Activated T-helper 2 cell treated with anti-CD3 and anti-CD28 coated beads, Interferon-gamma antibody, Interleukin-2, Interleukin-4, amounts not matched to agents 10 μg/mL and 5 μg/mL and 100 μg/mL, durations not matched to agents 14 hours and 24 hours and 36 hours (primary cell): ENCODE data around the gene CCT8. TPM values are rescaled to one million over a fixed set of nuclear protein-coding genes. Genes with fewer than 3 reads are reported as not detected.

ENCODE experiments used
- DNase-seq: peaks from one replicate; pipeline ENCODE4 v3.0.0; 2021; ENCODE audit warnings: low spot score
- H3K27ac Mint-ChIP-seq: one replicate; pipeline ENCODE4 v1.8.0; 2021; ENCODE audit warnings: mixed read lengths
- H3K27me3 Mint-ChIP-seq: one replicate; pipeline ENCODE4 v1.8.0; 2021; ENCODE audit warnings: low read depth, mixed read lengths
- H3K36me3 Mint-ChIP-seq: one replicate; pipeline ENCODE4 v1.8.0; 2021; ENCODE audit warnings: low read depth, mixed read lengths
- H3K4me1 Mint-ChIP-seq: one replicate; pipeline ENCODE4 v1.8.0; 2021; ENCODE audit warnings: low read depth, mixed read lengths
- H3K4me3 Mint-ChIP-seq: one replicate; pipeline ENCODE4 v1.8.0; 2021; ENCODE audit warnings: low read depth, mild to moderate bottlenecking, moderate library complexity, mixed read lengths
- H3K9me3 Mint-ChIP-seq: one replicate; pipeline ENCODE4 v1.8.0; 2021; ENCODE audit warnings: mixed read lengths
- intact Hi-C: fragments of 100-400 bp; cut with micrococcal nuclease; formaldehyde crosslinking; loops from one replicate; pipeline ENCODE4 v1.15.1; 2023
- total RNA-seq: library from RNA; stranded (reverse); gene quantifications from 2 replicates; pipeline ENCODE4 v1.2.3, GENCODE V29; 2022

CCT8 gene, protein sequence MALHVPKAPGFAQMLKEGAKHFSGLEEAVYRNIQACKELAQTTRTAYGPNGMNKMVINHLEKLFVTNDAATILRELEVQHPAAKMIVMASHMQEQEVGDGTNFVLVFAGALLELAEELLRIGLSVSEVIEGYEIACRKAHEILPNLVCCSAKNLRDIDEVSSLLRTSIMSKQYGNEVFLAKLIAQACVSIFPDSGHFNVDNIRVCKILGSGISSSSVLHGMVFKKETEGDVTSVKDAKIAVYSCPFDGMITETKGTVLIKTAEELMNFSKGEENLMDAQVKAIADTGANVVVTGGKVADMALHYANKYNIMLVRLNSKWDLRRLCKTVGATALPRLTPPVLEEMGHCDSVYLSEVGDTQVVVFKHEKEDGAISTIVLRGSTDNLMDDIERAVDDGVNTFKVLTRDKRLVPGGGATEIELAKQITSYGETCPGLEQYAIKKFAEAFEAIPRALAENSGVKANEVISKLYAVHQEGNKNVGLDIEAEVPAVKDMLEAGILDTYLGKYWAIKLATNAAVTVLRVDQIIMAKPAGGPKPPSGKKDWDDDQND
- total RNA-seq: 366 and 387 TPM in 2 replicates

DNA sequence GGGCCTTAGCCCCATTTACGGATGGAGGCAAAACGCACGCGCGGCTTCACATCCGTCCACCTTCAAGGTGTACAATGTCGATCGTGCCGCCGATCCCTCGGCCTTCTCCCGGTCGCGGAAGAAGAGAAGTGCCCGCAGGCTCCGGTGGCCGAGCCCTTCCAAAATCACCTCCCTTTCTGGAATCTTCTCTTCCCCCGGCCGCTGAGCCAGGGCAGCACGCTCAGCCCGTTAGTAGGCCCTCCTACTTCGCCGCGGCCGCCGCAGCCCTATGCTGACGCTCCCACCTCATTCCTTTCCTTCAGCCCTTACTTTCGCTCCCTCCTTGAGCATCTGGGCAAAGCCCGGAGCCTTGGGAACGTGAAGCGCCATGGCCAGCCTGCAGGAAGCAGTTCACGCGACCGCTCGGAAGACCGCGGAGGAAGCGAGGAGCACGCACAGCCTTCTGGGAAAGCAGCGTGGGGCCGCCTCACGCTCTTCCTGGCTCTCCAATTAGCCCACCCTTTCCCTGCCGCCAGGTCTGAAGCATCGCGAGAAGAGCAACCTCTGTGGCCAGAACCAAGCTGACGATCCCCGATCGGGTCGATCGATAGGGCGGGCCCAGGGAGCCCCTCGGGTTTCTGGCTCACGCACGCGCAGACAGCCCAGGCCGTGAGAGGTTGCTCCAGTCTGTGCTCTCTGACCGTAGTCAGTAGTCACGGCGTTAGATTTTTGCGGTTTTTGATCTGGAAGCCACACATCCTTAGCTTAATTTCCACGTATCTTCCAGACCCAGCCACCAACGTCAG is at the start of gene CCT8:
TSS of gene CCT8 (minus strand) at position 427 of the 785 bp plus-strand sequence. CDS start at position 369, 58 bp downstream.
- Mint-ChIP-seq H3K27ac (peak within 1 kb of the TSS; percentile 98), H3K4me3 (peak within 1 kb of the TSS; percentile 99), H3K27me3 (no peaks in the 10 kb centered on the region), H3K36me3 (peaks cover 40% of the 10 kb centered on the region), H3K9me3 (no peaks in the 10 kb centered on the region), H3K4me1 (peaks cover 43% of the 10 kb centered on the region)
- intact Hi-C loops: loop anchor here (1.0 to 5.0 kb wide), 7 partner anchors 19 to 1644 kb away; partner anchors contain the start of genes KRTAP21-3, LTN1 and USP16
- DNase-seq: peak; percentile 99

DNA sequence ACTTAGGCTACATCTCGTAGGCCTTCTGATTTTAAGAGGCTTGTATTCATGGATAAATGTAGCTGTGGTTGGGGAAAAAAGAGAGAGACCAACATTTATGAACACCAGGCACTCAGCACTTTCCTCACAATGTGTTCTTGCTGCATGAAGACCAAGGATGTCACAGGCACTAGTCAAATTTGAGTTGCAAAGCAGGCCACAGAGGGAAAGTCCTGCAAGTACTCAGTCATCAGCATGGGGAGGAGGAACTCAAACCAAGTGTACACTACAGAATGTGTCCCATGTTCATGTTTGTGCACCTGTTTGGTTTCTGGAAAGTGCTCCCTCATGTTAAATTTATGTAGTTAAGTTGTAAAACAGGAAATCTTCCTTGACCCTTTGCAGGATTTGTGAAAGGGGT is 48.3 kb upstream of the CCT8 start:
- no peak overlapping the region for H3K27ac Mint-ChIP-seq
- peaks cover 1% of the 10 kb centered on the region for H3K27me3 Mint-ChIP-seq
- H3K9me3 Mint-ChIP-seq: no peaks in the 10 kb centered on the region
- no peaks in the 10 kb centered on the region for H3K36me3 Mint-ChIP-seq
- DNase-seq: no peak
- H3K4me1 Mint-ChIP-seq: peaks cover 4% of the 10 kb centered on the region
- intact Hi-C loops: no loop called here
- H3K4me3 Mint-ChIP-seq: no peak overlapping the region

DNA sequence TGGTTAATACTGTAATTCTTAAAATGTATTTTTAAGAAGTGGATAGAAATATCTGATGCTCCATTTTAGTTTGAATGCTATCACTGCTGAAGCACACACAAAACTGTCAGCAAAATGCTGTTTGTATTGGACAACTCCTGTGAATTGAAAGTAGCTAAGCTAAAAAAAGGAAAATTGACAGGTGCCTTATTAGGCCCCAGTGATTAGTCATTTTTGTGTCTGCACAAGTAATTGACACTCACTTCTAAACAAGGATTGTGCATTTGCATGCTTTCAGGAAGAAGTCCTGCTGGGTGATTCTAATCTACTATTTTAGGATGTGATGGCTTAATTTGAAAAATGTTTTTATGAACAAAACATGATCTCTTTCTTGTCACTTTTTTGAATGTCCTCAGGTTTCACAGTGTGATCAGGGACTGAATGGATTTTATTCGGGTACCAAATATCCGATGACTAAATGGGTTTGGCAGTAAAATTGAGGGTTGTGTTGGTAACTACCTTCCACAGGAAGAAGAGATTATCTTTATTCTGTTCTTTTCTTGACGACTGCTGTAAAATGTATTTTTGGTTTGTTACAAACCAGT is 44.0 kb upstream of the CCT8 start:
- intact Hi-C loops: no loop called here
- Mint-ChIP-seq H3K27ac (no peak overlapping the region), H3K27me3 (no peaks in the 10 kb centered on the region), H3K36me3 (no peaks in the 10 kb centered on the region), H3K4me1 (no peaks in the 10 kb centered on the region), H3K4me3 (no peak overlapping the region), H3K9me3 (no peaks in the 10 kb centered on the region)
- no peak for DNase-seq

DNA sequence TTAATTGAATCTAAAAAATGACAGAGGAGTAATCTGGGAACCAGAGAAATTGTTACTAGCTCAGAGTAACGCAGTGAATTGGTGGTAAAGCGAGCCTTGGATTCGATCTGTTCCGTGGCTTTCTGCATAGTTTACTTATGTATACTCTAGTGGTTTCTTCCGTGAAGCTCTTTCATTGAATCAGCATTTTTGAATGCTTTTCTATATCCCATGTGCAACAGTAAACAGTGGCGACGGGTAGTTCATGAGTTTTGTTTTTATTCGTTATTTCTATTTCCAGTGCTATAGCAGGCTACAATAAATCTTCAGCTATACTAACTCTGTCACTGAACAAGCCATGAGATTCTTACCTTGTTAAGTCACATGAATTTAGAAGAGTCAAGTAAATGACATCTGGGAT is 42.5 kb upstream of the CCT8 start:
- Mint-ChIP-seq H3K4me3 (no peak overlapping the region), H3K36me3 (no peaks in the 10 kb centered on the region), H3K9me3 (no peaks in the 10 kb centered on the region), H3K27ac (no peak overlapping the region), H3K4me1 (no peaks in the 10 kb centered on the region), H3K27me3 (no peaks in the 10 kb centered on the region)
- intact Hi-C loops: no loop called here
- DNase-seq: no peak

DNA sequence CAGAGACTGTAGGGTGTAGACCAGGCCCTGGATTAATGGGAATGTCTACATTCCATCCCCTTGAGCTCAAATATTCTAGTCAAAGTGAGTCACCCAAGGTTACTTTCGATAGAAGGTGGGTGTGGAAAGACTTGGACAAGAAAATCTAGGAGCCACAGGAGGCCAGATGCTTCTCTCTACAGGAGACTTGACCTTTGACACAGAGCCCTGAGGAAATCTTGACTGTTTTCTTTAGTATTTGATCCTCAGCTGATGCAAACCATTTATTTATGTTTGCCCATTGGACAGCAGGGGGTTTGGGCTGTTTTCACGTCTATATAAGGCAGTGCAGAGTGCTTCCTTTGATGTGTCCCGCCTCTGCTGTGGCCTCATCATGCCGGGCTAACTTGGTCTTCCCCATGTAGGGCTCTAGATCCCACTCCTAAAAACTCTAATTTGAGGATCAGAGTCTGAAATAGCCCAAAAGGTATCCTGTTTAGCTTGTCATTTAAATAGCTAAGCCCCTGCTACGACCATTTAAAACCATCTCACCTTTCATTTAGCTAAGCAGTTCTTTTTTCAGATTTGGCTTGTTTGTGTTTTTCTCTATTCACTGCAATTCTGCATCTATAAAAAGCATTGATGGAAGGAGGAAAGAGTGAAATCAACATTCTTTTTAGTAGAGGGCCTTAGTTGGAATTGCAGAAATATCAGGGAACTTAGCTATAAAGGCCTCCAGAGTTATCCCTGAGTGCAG is 41.5 kb upstream of the CCT8 start:
- no peaks in the 10 kb centered on the region for H3K4me1 Mint-ChIP-seq
- H3K4me3 Mint-ChIP-seq: no peak overlapping the region
- intact Hi-C loops: no loop called here
- no peak overlapping the region for H3K27ac Mint-ChIP-seq
- DNase-seq: no peak
- H3K36me3 Mint-ChIP-seq: no peaks in the 10 kb centered on the region
- no peaks in the 10 kb centered on the region for H3K27me3 Mint-ChIP-seq
- H3K9me3 Mint-ChIP-seq: no peaks in the 10 kb centered on the region

DNA sequence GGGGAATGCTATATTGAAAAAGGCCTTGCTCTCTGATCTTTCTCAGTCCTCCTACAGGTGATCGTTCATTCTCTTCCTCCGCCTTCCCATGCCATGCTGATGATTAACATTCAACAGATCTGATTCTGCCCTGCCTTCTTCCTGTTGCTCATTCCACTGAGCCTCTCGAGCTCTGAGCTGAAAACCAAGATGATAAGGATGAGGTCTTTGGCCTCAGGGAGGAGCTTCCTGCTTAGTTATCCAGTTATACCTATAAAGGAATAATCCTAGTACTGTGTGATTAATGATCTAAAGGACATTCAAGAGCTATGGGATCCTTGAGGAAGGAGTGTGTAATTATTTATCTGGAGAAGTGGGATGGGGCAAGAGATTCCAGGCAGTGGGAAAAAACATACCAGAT is 31.8 kb upstream of the CCT8 start:
- no peak for DNase-seq
- peaks cover 10% of the 10 kb centered on the region for H3K4me1 Mint-ChIP-seq
- H3K4me3 Mint-ChIP-seq: no peak overlapping the region
- intact Hi-C loops: no loop called here
- H3K27me3 Mint-ChIP-seq: peaks cover 3% of the 10 kb centered on the region
- H3K36me3 Mint-ChIP-seq: peaks cover 8% of the 10 kb centered on the region
- no peak overlapping the region for H3K27ac Mint-ChIP-seq
- no peaks in the 10 kb centered on the region for H3K9me3 Mint-ChIP-seq

DNA sequence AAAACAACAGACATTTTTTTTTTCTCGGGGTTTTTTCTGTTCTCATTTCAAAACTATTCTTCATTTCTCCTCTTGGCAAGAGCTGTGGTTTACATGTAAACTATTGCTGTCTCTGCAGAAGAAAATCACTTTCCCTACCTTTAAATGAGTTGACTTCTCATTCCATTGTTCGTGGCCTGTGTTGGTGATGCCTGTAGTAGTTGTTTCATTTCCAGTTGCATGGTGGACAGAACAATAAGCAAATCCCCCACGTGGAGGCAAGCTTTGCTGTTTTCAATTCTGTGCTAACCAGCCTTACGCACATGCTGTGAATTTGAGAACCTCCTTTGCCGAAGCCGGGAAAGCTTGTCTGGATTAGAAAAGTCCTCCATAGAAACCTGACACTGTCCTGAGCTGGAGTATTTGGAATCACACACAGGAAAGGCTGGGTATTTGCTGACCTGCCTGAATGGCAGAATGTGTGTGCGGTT is 30.8 kb upstream of the CCT8 start:
- Mint-ChIP-seq H3K4me1 (peaks cover 12% of the 10 kb centered on the region), H3K4me3 (no peak overlapping the region), H3K27ac (no peak overlapping the region), H3K9me3 (no peaks in the 10 kb centered on the region), H3K36me3 (peaks cover 8% of the 10 kb centered on the region), H3K27me3 (peaks cover 5% of the 10 kb centered on the region)
- DNase-seq: no peak
- intact Hi-C loops: no loop called here

DNA sequence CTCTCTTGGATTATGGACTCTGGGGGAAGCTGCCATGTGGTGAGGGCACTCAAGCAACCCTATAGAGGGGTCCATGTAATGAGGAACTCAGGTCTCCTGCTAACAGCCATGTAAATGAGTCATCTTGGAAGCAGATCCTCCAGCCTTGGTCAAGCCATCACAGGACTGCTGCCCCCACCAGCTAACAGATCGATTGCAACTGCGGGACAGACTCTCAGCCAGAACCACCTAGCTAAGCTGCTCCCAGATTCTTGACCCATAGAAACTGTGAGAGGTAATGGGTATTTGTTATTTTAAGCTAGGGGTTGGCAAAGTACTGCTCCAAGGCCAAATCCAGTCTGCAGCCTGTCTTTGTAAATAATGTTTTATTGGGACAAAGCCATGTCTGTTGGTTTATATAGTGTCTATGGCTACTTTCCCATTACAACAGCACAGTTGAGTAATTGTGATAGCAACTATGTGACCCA is 29.4 kb upstream of the CCT8 start:
- DNase-seq: no peak
- H3K9me3 Mint-ChIP-seq: no peaks in the 10 kb centered on the region
- intact Hi-C loops: no loop called here
- H3K27ac Mint-ChIP-seq: no peak overlapping the region
- peaks cover 12% of the 10 kb centered on the region for H3K4me1 Mint-ChIP-seq
- H3K36me3 Mint-ChIP-seq: peaks cover 8% of the 10 kb centered on the region
- peaks cover 11% of the 10 kb centered on the region for H3K27me3 Mint-ChIP-seq
- H3K4me3 Mint-ChIP-seq: no peak overlapping the region

DNA sequence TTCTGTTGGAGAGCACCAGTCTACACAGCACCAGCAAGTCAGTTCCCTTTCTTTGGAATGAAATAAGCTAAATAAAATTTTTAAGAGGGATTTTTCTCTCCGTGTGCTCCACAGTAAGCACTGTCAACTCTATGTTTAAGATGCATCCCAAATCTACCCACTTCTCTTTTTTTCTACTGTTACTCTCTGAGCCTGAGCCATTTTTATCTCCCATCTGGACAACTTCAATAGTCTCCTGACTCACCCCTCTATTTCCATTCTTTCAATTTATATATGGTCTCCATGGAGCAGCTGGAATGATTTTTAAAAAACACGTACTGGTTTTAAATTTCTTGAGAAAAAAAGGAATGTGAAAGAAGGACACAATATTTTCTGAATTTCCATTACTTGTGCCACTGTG is 24.7 kb upstream of the CCT8 start:
- no peaks in the 10 kb centered on the region for H3K9me3 Mint-ChIP-seq
- H3K27me3 Mint-ChIP-seq: peaks cover 23% of the 10 kb centered on the region
- no peak overlapping the region for H3K4me3 Mint-ChIP-seq
- H3K27ac Mint-ChIP-seq: no peak overlapping the region
- intact Hi-C loops: loop anchor here (10.0 kb wide), 1 partner anchor 557 kb away; no protein-coding TSS in a partner anchor
- H3K36me3 Mint-ChIP-seq: peaks cover 6% of the 10 kb centered on the region
- no peak for DNase-seq
- peaks cover 9% of the 10 kb centered on the region for H3K4me1 Mint-ChIP-seq

DNA sequence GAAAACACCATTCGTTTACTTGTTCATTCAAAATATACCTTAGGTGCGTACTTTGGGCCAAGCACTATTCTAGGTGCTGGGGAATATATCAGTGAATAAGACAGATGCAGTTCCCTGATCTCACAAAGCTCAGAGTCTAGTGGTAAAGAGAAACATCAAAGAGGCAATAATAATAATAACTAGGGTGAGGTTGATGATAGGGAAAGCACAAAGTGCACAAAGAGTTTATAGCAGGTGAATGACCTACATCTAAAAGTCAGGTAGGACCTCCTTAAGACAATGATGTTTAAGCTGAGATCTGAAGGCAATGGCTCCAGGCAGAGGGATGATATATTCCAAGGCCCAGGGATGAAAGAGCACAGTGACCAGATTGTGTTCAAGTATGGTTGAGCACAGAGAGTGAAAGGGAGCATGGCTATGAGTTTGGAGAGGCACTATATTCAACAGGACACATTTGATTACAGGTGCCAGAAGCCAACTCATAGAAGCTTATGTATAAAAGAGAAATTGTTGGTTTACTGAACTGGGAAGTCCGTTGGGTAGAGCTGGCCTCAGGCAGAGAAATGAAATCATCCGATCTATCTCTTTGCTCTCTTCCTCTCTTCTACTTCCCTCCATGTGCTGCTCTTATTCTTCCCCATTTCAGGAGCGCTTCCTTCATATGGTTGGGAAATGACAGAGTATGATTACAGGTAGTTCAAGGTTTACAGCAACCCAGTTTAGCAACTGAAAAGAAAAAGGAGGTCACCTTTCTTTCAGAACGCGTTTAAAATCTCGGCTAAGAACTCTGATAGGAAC is 23.0 kb upstream of the CCT8 start:
- Mint-ChIP-seq H3K27me3 (peaks cover 23% of the 10 kb centered on the region), H3K36me3 (peaks cover 6% of the 10 kb centered on the region)
- intact Hi-C loops: loop anchor here (10.0 kb wide), 1 partner anchor 558 kb away; no protein-coding TSS in a partner anchor

DNA sequence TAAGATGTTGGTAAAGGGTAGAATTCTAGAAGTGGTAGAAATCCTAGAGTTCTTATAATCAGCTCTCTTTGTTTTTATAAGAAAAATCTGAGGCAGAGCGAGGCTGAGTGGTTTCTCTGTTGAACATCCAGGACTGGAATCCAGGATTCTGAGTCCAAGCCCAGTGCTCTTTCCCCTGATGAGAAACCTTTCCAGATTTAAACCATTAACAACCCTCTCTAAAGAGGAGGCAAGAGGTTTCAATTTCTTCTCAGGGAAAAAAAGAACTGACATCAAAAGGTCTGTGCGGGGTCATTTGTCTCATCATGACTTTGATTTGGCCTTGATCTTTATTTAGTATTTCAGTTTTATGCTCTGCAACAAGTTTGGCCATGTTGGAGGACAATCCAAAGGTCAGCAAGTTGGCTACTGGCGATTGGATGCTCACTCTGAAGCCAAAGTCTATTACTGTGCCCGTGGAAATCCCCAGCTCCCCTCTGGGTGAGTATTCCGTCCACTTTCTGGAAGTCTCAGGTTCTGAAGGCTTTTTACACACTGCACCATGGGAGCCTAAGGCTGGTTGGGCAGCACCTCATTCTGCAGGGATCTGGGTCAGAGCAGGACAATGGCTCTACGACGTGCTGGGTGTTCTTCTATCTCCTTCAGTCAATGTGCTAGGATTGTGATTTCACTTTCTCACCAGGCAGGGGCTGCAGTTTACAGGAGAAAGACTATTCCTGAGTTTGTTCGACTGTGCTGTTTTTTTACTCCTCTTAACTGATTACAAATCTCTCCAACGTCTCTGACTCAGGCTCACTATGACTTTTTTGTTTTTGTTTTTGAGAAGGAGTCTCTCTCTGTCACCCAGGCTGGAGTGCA is 18.9 kb upstream of the CCT8 start:
- intact Hi-C loops: loop anchor here (1.0 to 10.0 kb wide), 6 partner anchors 20 to 562 kb away; partner anchors contain the start of gene CCT8
- DNase-seq: no peak
- H3K27me3 Mint-ChIP-seq: peaks cover 14% of the 10 kb centered on the region
- H3K9me3 Mint-ChIP-seq: no peaks in the 10 kb centered on the region
- H3K27ac Mint-ChIP-seq: peak overlapping the region; percentile 16
- no peak overlapping the region for H3K4me3 Mint-ChIP-seq
- peaks cover 9% of the 10 kb centered on the region for H3K36me3 Mint-ChIP-seq
- peaks cover 30% of the 10 kb centered on the region for H3K4me1 Mint-ChIP-seq

More for the DNA sequence above, 23.0 kb upstream of the CCT8 start:
- DNase-seq: no peak
- Mint-ChIP-seq H3K27ac (no peak overlapping the region), H3K4me3 (no peak overlapping the region), H3K9me3 (no peaks in the 10 kb centered on the region), H3K4me1 (peaks cover 20% of the 10 kb centered on the region)
